Tibial nerve (tissue), 4 donors: Measurements from ENCODE around the gene EYS.

Source experiments
- EP300 ChIP-seq, 2 donors: sonication (generic); formaldehyde crosslinking; IDR thresholded peaks; one replicate each; pipeline ENCODE4 v1.6.1; 2017; ENCODE audit warnings: antibody characterized with exemption in 2 of 2, mild to moderate bottlenecking in 1 of 2
- POLR2A ChIP-seq, 2 donors: fragments of 450-650 bp; IDR thresholded peaks; one replicate each; pipeline ENCODE4 v1.6.1; 2017; ENCODE audit warnings: antibody characterized with exemption in 2 of 2, mild to moderate bottlenecking in 2 of 2, moderate library complexity in 2 of 2
- TF ChIP-seq, protein P1 (sequence below), 5 experiments: fragments of 200-600 bp in 3 of 5; fragments of 450-650 bp in 2 of 5; sonication (generic) in 3 of 5; IDR thresholded peaks; one replicate each; pipeline ENCODE4 v1.5.1; 2016 to 2019; ENCODE audit warnings: antibody characterized with exemption in 5 of 5, mild to moderate bottlenecking in 3 of 5, moderate library complexity in 2 of 5

DNA sequence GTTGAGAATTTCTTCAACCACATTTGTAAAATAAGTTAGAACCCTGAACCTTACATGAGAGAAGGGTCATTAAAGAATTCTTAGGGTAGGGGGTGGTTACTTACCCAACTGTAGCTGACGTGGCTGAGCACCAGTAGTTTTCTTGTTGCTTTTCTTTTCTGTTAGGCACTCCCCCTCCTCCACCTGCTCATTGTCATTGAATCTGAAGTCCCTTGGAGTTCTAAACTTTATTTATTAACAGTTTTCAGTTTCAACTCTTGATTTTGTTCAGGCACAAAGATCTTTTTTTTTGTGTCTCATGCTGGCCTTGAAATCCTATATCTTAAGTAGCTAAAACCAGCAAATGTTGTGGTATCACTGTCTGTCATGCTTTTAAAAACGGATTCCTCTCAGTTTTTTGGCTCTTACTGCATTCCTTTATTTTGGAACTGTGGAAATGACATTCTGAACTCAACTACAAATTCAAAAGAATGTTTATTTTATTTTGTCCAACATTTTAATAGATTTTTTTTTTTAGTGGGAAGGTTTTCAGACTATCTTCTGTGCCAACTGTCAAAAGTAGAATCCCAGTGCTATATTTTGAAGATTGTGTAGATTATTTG, 1606.2 kb downstream of the EYS start:
- TF ChIP-seq POLR2A (IDR thresholded peaks at IDR 0.05) (no peak), EP300 (IDR thresholded peaks at IDR 0.05) (no peak)
- TF ChIP-seq, protein P1, sequence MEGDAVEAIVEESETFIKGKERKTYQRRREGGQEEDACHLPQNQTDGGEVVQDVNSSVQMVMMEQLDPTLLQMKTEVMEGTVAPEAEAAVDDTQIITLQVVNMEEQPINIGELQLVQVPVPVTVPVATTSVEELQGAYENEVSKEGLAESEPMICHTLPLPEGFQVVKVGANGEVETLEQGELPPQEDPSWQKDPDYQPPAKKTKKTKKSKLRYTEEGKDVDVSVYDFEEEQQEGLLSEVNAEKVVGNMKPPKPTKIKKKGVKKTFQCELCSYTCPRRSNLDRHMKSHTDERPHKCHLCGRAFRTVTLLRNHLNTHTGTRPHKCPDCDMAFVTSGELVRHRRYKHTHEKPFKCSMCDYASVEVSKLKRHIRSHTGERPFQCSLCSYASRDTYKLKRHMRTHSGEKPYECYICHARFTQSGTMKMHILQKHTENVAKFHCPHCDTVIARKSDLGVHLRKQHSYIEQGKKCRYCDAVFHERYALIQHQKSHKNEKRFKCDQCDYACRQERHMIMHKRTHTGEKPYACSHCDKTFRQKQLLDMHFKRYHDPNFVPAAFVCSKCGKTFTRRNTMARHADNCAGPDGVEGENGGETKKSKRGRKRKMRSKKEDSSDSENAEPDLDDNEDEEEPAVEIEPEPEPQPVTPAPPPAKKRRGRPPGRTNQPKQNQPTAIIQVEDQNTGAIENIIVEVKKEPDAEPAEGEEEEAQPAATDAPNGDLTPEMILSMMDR (IDR thresholded peaks at IDR 0.05), result no peak
